ENCODE measurements around the gene NOS1AP. TPM values are rescaled to one million over a fixed set of nuclear protein-coding genes. Genes with fewer than 3 reads are reported as not detected.
A peak's percentile ranks its signal among the peaks of the same experiment; 100 is the strongest.

NOS1AP gene
- total and polyA plus RNA-seq, 9 of the 15 experiments (the other 6 are each of a cell fraction or from before 2014, with no cell fraction given), result 0.07 to 1.5 (median 0.22) TPM

DNA sequence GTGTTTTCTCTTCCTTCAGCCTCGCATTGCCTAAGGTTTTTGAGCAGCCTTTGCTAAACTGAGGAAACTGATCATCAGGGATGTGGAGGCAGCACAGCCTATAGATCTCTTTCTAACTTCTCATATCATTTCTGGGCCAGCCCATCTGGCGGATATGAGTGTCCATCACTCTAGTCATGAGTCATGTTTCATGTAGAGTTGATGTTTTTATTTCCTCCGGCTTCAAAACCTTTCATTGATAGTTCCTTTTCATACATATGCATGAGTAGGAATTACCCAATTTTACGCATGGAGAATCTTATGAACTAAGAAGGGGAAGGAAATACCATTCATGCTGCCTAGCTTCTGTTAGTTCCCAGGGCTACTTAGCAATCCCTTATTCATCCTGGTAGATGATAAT is 240.8 kb downstream of the NOS1AP start (continued):
- TF ChIP-seq, protein P1, sequence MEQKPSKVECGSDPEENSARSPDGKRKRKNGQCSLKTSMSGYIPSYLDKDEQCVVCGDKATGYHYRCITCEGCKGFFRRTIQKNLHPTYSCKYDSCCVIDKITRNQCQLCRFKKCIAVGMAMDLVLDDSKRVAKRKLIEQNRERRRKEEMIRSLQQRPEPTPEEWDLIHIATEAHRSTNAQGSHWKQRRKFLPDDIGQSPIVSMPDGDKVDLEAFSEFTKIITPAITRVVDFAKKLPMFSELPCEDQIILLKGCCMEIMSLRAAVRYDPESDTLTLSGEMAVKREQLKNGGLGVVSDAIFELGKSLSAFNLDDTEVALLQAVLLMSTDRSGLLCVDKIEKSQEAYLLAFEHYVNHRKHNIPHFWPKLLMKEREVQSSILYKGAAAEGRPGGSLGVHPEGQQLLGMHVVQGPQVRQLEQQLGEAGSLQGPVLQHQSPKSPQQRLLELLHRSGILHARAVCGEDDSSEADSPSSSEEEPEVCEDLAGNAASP (IDR thresholded peaks at IDR 0.05), result no peak
- no peak for TF ChIP-seq GTF2F1 (IDR thresholded peaks at IDR 0.05; ENCODE audit: low read depth, low read length)
- TF ChIP-seq EWSR1 (IDR thresholded peaks at IDR 0.05; ENCODE audit: borderline replicate concordance, low read depth, partially characterized antibody), result no peak
- TF ChIP-seq FOSL1 (tag; conservative IDR thresholded peaks at IDR 0.05), result peak; percentile 57; the same call in 1 of the 2 replicates
- peak; percentile 60 for TF ChIP-seq TCF3 (CRISPR knock-in tag; IDR thresholded peaks at IDR 0.05)
- 0 out of 2 replicates have a peak, but pooled peaks have one; percentile 33 for TF ChIP-seq JUND (IDR thresholded peaks at IDR 0.05; ENCODE audit: borderline replicate concordance, low read depth, low read length)
- TF ChIP-seq JUND (tag; IDR thresholded peaks at IDR 0.05; ENCODE audit: borderline replicate concordance, low read depth, low read length), result no peak
- TF ChIP-seq ZNF586 (CRISPR knock-in tag; conservative IDR thresholded peaks at IDR 0.05), result no peak
- peak; percentile 21; the same call in 1 of the 2 replicates for TF ChIP-seq ATF3 (IDR thresholded peaks at IDR 0.05)
- no peak for TF ChIP-seq ATF3 (CRISPR knock-in tag; conservative IDR thresholded peaks at IDR 0.05)
- peak; percentile 31 for TF ChIP-seq MEIS2 (IDR thresholded peaks at IDR 0.05; ENCODE audit: partially characterized antibody)
- TF ChIP-seq SMAD2 (IDR thresholded peaks at IDR 0.05; ENCODE audit: low read depth, low read length), result no peak
- TF ChIP-seq JUNB (CRISPR knock-in tag; conservative IDR thresholded peaks at IDR 0.05), result no peak
- TF ChIP-seq CHD2 (IDR thresholded peaks at IDR 0.05; ENCODE audit: low read depth, low read length), result no peak
- no peak for TF ChIP-seq ZNF766 (CRISPR knock-in tag; conservative IDR thresholded peaks at IDR 0.05)
- no peak for TF ChIP-seq YY1 (IDR thresholded peaks at IDR 0.05; ENCODE audit: borderline replicate concordance in 1 of 3, control insufficient read depth in 1 of 3, extremely low read depth in 1 of 3, insufficient read depth in 3 of 3, insufficient read length in 1 of 3, insufficient replicate concordance in 2 of 3, low read depth in 1 of 3, low read length in 2 of 3)
- no peak for TF ChIP-seq TEAD2 (tag; IDR thresholded peaks at IDR 0.05)
- no peak for TF ChIP-seq TFAM (CRISPR knock-in tag; conservative IDR thresholded peaks at IDR 0.05)
